HG02623 (cell line): Measurements from ENCODE around the gene TULP4.
"Not testable (repeated sequence)": the region's sequence is repeated elsewhere in the genome, so short reads cannot be mapped to it uniquely, and the experiment has no call there.

Source experiments
- ATAC-seq: cut with Tn5 transposase; IDR thresholded peaks from one replicate; pipeline ENCODE4 v1.9.1; 2021; ENCODE audit warnings: moderate library complexity; ENCODE audit not compliant: unreplicated experiment

The TULP4 gene

DNA sequence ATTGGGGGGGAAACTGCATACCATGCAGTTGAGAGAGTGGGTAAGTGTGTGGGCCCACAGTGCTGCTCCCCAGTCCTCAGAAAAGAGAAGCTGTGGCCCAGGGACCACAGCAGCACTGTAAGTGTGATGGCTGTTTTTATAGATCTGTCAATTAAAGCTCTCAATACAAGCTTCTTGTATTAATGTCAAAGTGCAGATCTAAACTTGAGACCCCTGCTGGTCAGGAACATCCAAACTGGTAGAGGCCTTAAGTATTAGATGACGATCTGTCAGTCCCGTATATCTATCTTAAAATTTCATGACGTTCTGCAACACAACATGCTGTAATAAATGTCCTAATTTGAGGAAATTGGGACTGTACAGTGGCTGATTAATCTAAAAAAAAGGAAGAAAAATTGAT, 74.8 kb downstream of the TULP4 start:
- ATAC-seq, result no peak

GRCh38 chr6:158387578-158387977, 75.3 kb downstream of the TULP4 start:
- no peak for ATAC-seq

DNA sequence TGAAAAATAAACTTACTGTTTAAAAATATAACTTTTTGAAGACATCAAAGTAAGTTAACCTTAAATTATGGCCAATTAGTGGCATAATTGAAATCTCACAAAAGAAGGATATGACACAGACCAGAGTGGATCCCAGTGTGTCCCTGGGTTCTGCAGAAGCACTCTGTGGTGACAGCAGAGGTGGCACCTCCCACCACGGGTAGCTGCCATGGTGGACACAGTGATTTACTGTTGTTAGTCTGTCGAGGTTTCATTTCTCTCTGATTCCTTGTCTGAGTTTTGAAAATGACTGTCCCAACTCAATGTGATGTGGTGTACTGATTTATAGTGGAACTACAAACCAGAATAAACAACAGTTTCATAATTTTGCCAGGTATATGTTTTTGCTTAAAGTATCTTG, 76.5 kb downstream of the TULP4 start:
- ATAC-seq, result no peak

DNA sequence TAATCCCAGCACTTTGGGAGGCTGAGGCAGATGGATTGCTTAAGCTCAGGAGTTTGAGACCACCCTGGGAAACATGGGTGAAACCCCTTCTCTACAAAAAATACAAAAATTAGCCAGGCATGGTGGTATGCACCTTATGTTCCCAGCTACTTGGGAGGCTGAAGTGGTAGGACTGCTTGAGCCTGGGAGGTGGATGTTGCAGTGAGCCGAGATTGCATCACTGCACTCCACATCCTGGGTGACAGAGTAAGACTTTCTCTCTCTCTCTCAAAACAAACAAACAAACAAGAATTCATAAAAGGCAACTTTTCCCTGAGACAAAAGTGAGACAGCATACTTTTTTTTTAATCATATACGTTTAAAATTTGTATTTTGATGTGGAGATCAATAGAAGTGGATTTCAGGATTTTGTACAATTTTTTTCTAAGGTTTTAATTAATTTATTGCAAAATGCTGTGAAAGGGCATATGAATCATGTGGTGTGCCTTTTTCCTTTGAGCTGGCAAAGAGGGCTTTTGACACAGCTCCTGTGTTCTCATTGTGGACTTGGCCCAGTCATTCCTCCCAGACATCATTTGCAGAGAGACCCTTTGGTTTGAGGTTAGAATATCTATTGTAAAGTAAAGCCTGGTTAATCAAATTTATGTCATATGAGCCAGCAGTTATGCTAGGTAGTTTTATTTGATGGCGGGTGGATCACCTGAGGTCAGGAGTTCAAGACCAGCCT, 77.1 kb downstream of the TULP4 start:
- no peak for ATAC-seq

DNA sequence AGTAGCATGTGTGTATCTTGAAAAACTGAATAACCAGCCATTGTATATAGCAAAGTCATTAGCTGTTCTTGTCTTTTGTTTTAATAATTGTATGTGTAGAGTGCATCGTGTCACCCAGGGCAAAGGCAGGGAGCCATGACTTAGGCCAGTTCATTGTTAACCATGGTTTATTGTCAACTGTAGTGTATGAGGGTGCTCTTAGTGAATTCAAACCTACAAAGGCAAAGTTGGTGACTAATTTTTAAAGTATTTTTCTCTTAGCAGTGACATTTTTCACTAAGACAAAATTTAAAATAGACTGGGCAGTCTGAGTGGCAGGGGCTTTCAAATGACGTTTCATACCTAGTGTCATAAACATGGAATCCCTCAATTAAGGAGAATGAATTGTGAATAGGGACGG, 79.0 kb downstream of the TULP4 start:
- no peak for ATAC-seq

DNA sequence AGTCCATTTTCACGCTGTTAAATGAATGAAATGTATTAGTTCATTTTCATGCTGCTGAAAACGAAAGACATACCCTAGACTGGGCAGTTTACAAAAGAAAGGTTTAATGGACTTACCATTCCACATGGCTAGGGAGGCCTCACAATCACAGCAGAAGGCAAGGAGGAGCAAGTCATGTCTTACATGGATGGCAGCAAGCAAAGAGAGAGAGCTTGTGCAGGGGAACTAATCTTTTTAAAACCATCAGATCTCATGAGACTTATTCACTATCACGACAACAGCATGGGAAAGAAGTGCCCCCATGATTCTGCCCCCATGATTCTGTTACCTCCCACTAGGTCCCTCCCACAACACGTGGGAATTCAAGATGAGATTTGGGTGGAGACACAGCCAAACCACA, 79.7 kb downstream of the TULP4 start:
- not testable (repeated sequence) for ATAC-seq

GRCh38 chr6:158396136-158396535, 83.9 kb downstream of the TULP4 start:
- no peak for ATAC-seq

DNA sequence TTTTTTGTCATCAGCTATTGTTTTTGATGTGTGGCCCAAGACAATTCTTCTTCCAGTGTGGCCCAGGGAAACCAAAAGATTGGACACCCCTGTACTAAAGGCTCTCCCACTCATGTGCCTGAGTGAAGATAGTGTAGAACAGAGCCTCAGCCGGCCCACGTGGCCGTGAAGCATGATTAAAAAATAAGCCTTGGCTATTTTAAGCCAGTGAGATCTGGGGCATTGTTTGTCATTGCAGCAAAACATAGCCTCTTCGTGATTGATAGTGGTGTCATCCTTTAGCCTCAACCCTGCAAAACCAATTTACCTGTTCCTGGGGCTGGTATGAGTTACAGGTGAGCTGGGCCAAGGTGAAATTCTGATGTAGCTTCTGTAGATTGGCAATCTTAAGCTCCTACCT, 85.3 kb downstream of the TULP4 start:
- no peak for ATAC-seq

GRCh38 chr6:158398252-158399024, 86.2 kb downstream of the TULP4 start:
- ATAC-seq, result no peak

DNA sequence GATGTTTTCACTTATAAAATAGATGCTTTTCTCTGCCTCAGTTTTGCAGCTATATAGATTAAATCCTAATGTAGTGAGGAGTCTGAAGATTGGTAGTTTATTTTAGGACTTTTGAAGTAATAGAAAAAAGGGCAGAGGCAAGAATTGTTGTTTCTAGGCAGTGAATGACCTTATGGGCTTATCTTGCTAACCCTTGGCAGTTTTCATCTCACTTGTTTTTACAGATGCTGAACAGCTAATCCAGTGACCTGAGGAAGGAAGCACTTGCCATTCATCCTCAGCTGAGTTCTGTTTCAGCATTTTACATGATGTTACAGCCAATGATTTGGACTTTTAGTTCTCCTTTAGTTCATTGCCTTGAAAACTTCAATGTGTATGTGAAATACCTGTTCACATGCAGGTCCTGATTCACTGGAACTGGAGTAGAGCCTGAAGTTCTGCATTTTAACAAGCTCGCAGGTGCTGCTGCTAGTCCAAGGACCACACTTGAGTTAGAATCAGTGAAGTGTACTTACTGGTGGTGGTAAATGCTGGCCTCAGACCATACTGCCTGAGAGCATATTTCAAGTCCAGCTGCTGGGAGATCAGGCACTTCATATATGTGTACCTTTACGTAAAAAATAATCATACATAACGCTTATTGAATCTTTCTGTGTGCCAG, 86.9 kb downstream of the TULP4 start:
- ATAC-seq, result no peak

DNA sequence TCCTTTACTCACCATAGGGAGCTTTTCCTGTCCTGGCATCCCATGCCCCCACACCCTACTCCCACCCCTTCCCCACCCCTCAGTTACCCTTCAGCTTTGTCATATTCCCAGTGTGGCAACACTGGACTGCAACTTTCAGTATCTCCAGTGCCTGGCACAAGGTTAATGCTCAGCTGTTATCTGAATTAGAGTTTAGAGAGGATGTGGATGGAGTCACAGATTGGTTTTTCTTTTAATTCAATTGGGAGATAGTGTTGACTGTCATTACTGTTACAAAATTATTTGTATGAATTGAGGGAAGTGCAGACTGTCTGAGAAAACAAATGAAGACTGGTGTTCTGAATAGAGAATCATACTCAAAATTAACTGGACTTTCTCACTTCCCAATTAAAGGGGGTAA, 89.9 kb downstream of the TULP4 start:
- no peak for ATAC-seq

DNA sequence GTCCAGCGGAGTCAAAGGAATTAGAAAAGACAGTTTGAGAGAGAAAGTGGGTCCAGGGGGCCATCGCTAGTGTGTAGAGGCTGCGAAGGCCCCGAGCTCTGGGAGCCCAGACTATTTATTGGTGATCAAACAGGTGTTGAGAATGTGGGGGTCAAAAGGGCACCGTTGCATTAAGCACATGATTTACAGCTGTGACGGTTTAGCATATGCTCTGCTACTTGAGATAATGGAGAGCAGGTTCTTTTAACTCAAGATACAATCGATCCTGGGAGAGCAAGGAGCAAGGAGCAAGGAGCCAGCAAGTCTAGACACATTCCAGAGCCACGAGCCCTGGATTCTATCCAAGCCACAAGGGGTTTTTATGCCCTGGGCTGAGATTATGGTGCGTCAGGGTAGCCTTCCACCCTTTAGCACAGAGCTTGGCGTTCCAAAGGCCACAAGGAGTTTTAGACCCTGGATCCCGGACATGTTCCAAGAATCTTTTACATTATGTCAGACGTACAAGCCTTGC, 93.1 kb downstream of the TULP4 start:
- not testable (repeated sequence) for ATAC-seq

- no peak for ATAC-seq
Measured at GRCh38 chr6:158405933-158406332, 93.7 kb downstream of the TULP4 start.

DNA sequence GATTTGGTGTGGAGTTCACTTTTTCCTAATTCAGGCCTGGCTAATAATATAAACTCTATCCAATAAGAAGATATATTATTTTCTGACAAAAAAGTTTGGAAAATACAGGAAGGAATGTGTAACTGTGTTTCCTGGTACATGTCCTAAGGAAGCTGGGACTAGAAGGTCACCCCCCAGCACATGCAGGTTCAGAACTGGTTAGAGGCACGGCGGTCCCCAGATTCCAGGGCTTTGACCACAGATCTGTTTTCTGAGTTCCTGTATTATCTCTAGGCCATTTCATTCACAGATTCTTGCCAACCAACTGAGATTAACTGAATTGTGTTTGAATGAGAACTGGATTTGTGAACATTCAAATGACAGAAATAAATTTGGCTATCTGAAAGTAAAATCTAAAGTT, 94.5 kb downstream of the TULP4 start:
- ATAC-seq, result no peak

DNA sequence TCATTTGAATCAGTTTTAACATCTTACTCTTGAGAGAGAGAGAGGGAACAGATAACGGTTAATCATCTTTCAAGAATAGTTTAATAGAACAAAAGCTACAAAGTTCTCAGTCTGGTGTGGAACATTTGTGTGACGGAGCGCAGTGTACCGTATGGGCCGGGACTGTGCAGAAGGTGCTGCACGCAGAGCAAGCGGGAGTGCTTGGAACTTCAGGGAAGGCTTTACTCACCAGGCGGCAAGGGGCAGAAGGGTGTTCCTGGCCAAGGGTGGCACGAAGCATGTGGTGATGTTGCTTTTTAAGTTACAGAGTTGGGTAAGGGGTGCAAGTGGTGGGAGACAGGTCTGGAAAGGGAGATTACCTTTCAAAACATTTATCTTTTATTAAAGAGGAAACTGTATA, 95.7 kb downstream of the TULP4 start:
- no peak for ATAC-seq

DNA sequence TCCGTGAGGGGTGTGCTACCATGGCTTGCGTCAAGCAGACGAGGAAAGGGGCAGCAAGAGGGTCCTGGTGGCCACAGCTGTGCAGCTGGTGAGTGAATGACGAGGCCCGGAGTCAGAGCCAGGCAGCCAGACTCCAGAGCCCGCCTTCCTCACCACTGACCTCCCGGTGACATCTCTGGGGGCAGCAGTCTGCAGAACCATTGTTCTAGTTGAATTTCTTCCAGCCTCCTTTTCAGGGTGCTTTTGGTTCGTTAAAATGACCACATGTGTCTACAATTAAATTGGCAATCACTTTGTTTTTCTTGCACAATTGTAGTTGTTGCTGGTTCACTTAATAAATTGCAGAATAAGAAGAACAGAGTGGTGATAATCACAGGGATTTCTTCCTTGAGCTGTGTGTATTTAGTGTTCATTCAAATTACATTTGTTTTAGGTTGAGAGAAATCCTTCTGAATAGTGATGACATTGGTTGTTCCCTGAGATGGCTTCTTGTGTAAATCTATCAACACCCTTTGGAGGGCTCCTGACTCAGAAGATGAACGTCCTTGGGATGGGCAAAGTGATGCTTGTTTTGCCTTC, 96.4 kb downstream of the TULP4 start:
- ATAC-seq, result no peak

- ATAC-seq, result no peak
Measured at GRCh38 chr6:158409451-158409850, 97.2 kb downstream of the TULP4 start.

GRCh38 chr6:158410784-158411183, 98.5 kb downstream of the TULP4 start:
- no peak for ATAC-seq

DNA sequence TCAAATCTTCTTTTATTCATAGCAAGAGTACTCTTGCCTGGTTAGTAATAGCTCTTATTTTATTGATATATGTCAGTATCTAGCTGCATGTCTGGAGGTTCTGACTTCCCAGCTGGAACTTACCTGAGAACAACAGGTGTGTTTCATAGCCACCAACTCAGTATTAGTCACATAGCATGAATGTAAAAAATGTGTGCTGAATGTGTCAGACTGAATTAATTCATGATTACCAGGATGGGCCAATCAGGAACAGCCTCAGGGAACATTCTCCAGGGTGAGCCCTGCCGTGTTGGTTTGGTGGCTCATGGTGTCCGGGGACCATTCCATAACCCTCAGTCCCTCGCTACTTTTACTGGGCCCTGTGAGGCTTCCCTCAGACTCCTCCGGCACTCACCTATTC, 99.7 kb downstream of the TULP4 start:
- ATAC-seq, result no peak

DNA sequence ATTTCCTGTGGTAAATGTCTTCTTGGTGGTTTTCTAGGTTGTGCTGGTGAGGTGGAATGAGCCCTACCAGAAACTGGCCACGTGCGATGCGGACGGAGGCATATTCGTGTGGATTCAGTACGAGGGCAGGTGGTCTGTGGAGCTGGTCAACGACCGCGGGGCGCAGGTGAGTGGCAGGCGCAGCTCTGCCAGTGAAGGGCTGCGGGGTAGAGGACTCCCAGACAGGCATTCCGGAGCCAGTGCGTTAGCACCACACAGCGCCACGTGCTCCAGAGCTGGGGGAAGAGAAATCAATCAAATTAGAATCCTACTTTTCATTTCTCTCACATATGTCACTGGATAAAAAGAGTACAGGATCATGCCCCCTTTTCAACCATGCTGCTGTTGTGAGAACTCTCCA, 100.8 kb downstream of the TULP4 start:
- ATAC-seq, result no peak

- ATAC-seq, result no peak
Measured at GRCh38 chr6:158413814-158414565, 101.7 kb downstream of the TULP4 start.
